Fibroblast of lung (primary cell): ENCODE data around the gene P2RX4. TPM values are rescaled to one million over a fixed set of nuclear protein-coding genes. Genes with fewer than 3 reads are reported as not detected.
"Not testable (repeated sequence)": the region's sequence is repeated elsewhere in the genome, so short reads cannot be mapped to it uniquely, and the experiment has no call there.

Source experiments
- DNase-seq, 2 donors: peaks; one replicate each; pipeline versions ENCODE4 v3.0.0 to v3.0.0-alpha.2; 2010; ENCODE audit warnings: low read depth in 2 of 2
- H2AFZ ChIP-seq: 2 replicates; pipeline ENCODE4 v1.5.1; 2012; ENCODE audit warnings: low read length, control low read depth, inconsistent platforms
- H3K27ac ChIP-seq: 2 replicates; pipeline ENCODE4 v1.5.1; 2011; ENCODE audit warnings: low read length, control low read depth; ENCODE audit not compliant: insufficient read depth
- H3K27me3 ChIP-seq: 2 replicates; pipeline ENCODE4 v1.5.1; 2011; ENCODE audit warnings: mild to moderate bottlenecking, low read length; ENCODE audit not compliant: control insufficient read depth, insufficient read depth
- H3K36me3 ChIP-seq: 2 replicates; pipeline ENCODE4 v1.5.1; 2011; ENCODE audit warnings: low read length; ENCODE audit not compliant: control insufficient read depth, insufficient read depth
- H3K4me1 ChIP-seq: 2 replicates; pipeline ENCODE4 v1.5.1; 2011; ENCODE audit warnings: low read length; ENCODE audit not compliant: control insufficient read depth, insufficient read depth; ENCODE audit errors: extremely low read depth
- H3K4me2 ChIP-seq: 2 replicates; pipeline ENCODE4 v1.5.1; 2011; ENCODE audit warnings: low read length, control low read depth; ENCODE audit not compliant: insufficient read depth; ENCODE audit errors: extremely low read depth
- H3K4me3 ChIP-seq, 4 experiments: fragments of 200-600 bp in 1 of 4; sonication (generic) in 1 of 4; replicated peaks in 1 of 4; 2 replicates each; pipeline ENCODE4 v1.5.1; 2011 to 2016; ENCODE audit warnings: low read length in 4 of 4, low read depth in 3 of 4, mild to moderate bottlenecking in 3 of 4, control low read depth in 2 of 4, inconsistent platforms in 1 of 4, mixed read lengths in 1 of 4; ENCODE audit not compliant: insufficient read depth in 1 of 4; ENCODE audit errors: control extremely low read depth in 1 of 4
- H3K79me2 ChIP-seq: 2 replicates; pipeline ENCODE4 v1.5.1; 2012; ENCODE audit warnings: mild to moderate bottlenecking, low read length, inconsistent platforms; ENCODE audit not compliant: control insufficient read depth, insufficient read depth
- H3K9ac ChIP-seq: 2 replicates; pipeline ENCODE4 v1.5.1; 2011; ENCODE audit warnings: mild to moderate bottlenecking, low read length, control low read depth; ENCODE audit not compliant: insufficient read depth
- H3K9me3 ChIP-seq: 2 replicates; pipeline ENCODE4 v1.5.1; 2012; ENCODE audit warnings: low read depth, low read length; ENCODE audit not compliant: control insufficient read depth, insufficient read depth
- H4K20me1 ChIP-seq: 2 replicates; pipeline ENCODE4 v1.5.1; 2011; ENCODE audit warnings: low read length; ENCODE audit not compliant: control insufficient read depth, insufficient read depth; ENCODE audit errors: extremely low read depth
- EZH2 ChIP-seq: IDR thresholded peaks from 2 replicates; pipeline ENCODE4 v1.5.1; 2012; ENCODE audit warnings: low read length, control low read depth, mild to moderate bottlenecking; ENCODE audit errors: missing control alignments
- polyA plus RNA-seq, 2 donors: library from polyadenylated mRNA; depleted of rRNA in 1 of 2; stranded (reverse) in 1 of 2; unstranded in 1 of 2; fragments of >200 nt; gene quantifications; 2 replicates each; pipeline ENCODE4 v1.2.1, GENCODE V29; 2011 to 2012; ENCODE audit warnings: missing spikeins in 1 of 2
- total RNA-seq: library from RNA; depleted of rRNA; stranded (reverse); fragments of >200 nt; gene quantifications from 2 replicates; pipeline ENCODE4 v1.2.1, GENCODE V29; 2014
- TF ChIP-seq, protein P1 (sequence below), 2 donors: IDR thresholded peaks in 1 of 2; conservative IDR thresholded peaks in 1 of 2; 1 replicate in 1 of 2; 2 replicates in 1 of 2; pipeline ENCODE4 v1.5.1; 2011 to 2012; ENCODE audit warnings: low read length in 2 of 2, control low read depth in 1 of 2, inconsistent platforms in 1 of 2, low read depth in 1 of 2, mild to moderate bottlenecking in 1 of 2

The P2RX4 gene
- total and polyA plus RNA-seq, 2 donors (not counting 1 experiment from before 2014, with no cell fraction given) = 27.2 to 59.8 TPM

GRCh38 chr12:121227294-121227693 is 17.4 kb downstream of the P2RX4 start:
- H3K9me3 ChIP-seq = no peaks in the 10 kb centered on the region
- H3K36me3 ChIP-seq = peaks cover 12% of the 10 kb centered on the region
- TF ChIP-seq EZH2 = no peak
- TF ChIP-seq, protein P1, sequence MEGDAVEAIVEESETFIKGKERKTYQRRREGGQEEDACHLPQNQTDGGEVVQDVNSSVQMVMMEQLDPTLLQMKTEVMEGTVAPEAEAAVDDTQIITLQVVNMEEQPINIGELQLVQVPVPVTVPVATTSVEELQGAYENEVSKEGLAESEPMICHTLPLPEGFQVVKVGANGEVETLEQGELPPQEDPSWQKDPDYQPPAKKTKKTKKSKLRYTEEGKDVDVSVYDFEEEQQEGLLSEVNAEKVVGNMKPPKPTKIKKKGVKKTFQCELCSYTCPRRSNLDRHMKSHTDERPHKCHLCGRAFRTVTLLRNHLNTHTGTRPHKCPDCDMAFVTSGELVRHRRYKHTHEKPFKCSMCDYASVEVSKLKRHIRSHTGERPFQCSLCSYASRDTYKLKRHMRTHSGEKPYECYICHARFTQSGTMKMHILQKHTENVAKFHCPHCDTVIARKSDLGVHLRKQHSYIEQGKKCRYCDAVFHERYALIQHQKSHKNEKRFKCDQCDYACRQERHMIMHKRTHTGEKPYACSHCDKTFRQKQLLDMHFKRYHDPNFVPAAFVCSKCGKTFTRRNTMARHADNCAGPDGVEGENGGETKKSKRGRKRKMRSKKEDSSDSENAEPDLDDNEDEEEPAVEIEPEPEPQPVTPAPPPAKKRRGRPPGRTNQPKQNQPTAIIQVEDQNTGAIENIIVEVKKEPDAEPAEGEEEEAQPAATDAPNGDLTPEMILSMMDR (conservative IDR thresholded peaks at IDR 0.05 in 1 of 2, IDR thresholded peaks at IDR 0.05 in 1 of 2; ENCODE audit: low read depth in 1 of 2, low read length in 2 of 2) = no peak

GRCh38 chr12:121228919-121229665 is 19.2 kb downstream of the P2RX4 start:
- Histone ChIP-seq H3K4me2 (no peak overlapping the region), H3K4me1 (no peaks in the 10 kb centered on the region), H2AFZ (no peak overlapping the region), H3K4me3 (no peak overlapping the region), H3K79me2 (no peaks in the 10 kb centered on the region), H4K20me1 (no peaks in the 10 kb centered on the region), H3K9me3 (no peaks in the 10 kb centered on the region), H3K36me3 (peaks cover 10% of the 10 kb centered on the region), H3K9ac (no peak overlapping the region), H3K27me3 (no peaks in the 10 kb centered on the region), H3K27ac (no peak overlapping the region)
- no peak for DNase-seq
- no peak for TF ChIP-seq EZH2
- TF ChIP-seq, protein P1 (conservative IDR thresholded peaks at IDR 0.05 in 1 of 2, IDR thresholded peaks at IDR 0.05 in 1 of 2; ENCODE audit: low read depth in 1 of 2, low read length in 2 of 2) = no peak

More at GRCh38 chr12:121227294-121227693, 17.4 kb downstream of the P2RX4 start:
- no peak overlapping the region for H3K9ac ChIP-seq
- no peaks in the 10 kb centered on the region for H4K20me1 ChIP-seq
- no peak for DNase-seq
- no peaks in the 10 kb centered on the region for H3K27me3 ChIP-seq
- H3K4me1 ChIP-seq = no peaks in the 10 kb centered on the region
- no peak overlapping the region for H2AFZ ChIP-seq
- H3K4me2 ChIP-seq = no peak overlapping the region
- no peak overlapping the region for H3K4me3 ChIP-seq
- H3K27ac ChIP-seq = no peak overlapping the region
- no peaks in the 10 kb centered on the region for H3K79me2 ChIP-seq

DNA sequence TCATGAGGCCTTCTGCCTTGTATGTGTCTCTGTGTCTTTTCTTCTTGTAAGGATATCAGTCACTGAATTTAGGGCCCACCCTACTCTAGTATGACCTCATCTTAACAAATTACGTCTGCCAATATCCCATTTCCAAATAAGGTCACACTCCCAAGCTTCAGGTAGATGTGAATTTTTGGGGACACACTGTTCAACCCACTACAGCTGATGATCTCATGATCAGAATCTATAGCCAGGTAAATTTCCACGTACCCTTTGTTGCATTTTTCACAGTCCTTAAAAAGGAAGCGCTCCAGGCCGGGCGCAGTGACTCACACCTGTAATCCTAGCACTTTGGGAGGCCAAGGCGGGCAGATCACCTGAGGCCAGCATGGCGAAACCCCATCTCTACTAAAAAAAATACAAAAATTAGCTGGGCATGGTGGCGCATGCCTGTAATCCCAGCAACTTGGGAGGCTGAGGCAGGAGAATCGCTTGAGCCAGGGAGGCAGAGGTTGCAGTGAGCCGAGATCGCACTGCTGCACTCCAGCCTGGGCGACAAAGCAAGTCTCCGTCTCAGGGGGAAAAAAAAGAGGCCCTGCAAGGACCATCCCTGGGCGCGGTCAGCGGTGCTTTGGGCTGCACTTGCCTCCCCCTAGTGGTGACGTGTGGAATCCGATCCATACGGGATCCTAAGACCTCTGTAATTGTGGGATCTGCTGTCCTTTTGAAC is 20.1 kb downstream of the P2RX4 start:
- H3K4me2 ChIP-seq, H4K20me1 ChIP-seq, H3K4me1 ChIP-seq, H3K9ac ChIP-seq, H3K9me3 ChIP-seq, H3K27ac ChIP-seq, H2AFZ ChIP-seq, H3K79me2 ChIP-seq, H3K4me3 ChIP-seq, H3K27me3 ChIP-seq, H3K36me3 ChIP-seq: not testable (repeated sequence)
- peak; percentile 62 to 80 for DNase-seq
- TF ChIP-seq, protein P1 (conservative IDR thresholded peaks at IDR 0.05 in 1 of 2, IDR thresholded peaks at IDR 0.05 in 1 of 2; ENCODE audit: low read depth in 1 of 2, low read length in 2 of 2) = peak; percentile 85 to 96
